Hepatocyte (in vitro differentiated cells): ENCODE results near the gene OSBP. TPM values are rescaled to one million over a fixed set of nuclear protein-coding genes. Genes with fewer than 3 reads are reported as not detected.
"Not testable (repeated sequence)": the region's sequence is repeated elsewhere in the genome, so short reads cannot be mapped to it uniquely, and the experiment has no call there.

Experiments
- DNase-seq: peaks from one replicate; pipeline ENCODE4 v3.0.0-alpha.2; 2016; ENCODE audit warnings: low spot score
- H2AFZ ChIP-seq: fragments of 200-600 bp; sonication (generic); 2 replicates; pipeline ENCODE4 v1.6.0; 2016; ENCODE audit warnings: antibody characterized with exemption, mild to moderate bottlenecking
- H3K27ac ChIP-seq: fragments of 200-600 bp; sonication (generic); 2 replicates; pipeline ENCODE4 v1.5.1; 2016; ENCODE audit warnings: mild to moderate bottlenecking
- H3K27me3 ChIP-seq: fragments of 200-600 bp; sonication (generic); 2 replicates; pipeline ENCODE4 v1.6.1; 2016
- H3K36me3 ChIP-seq: fragments of 200-600 bp; sonication (generic); replicated peaks from 2 replicates; pipeline ENCODE4 v1.5.1; 2016; ENCODE audit warnings: low read depth; ENCODE audit not compliant: insufficient read depth
- H3K4me1 ChIP-seq: fragments of 200-600 bp; sonication (generic); 2 replicates; pipeline ENCODE4 v1.5.1; 2016; ENCODE audit warnings: mild to moderate bottlenecking, moderate library complexity; ENCODE audit not compliant: insufficient read depth
- H3K4me2 ChIP-seq: fragments of 200-600 bp; sonication (generic); 2 replicates; pipeline ENCODE4 v1.6.0; 2016
- H3K4me3 ChIP-seq: fragments of 200-600 bp; sonication (generic); 2 replicates; pipeline ENCODE4 v1.5.1; 2016; ENCODE audit warnings: mild to moderate bottlenecking
- H3K79me2 ChIP-seq: fragments of 200-600 bp; sonication (generic); 2 replicates; pipeline ENCODE4 v1.6.0; 2017; ENCODE audit warnings: mild to moderate bottlenecking
- H3K9me2 ChIP-seq: fragments of 200-600 bp; sonication (generic); replicated peaks from 2 replicates; pipeline ENCODE4 v1.6.0; 2017; ENCODE audit warnings: mild to moderate bottlenecking; ENCODE audit not compliant: insufficient read depth
- H3K9me3 ChIP-seq: fragments of 200-600 bp; sonication (generic); 2 replicates; pipeline ENCODE4 v1.5.1; 2016; ENCODE audit warnings: low read depth, mild to moderate bottlenecking
- H4K20me1 ChIP-seq: fragments of 200-600 bp; sonication (generic); 2 replicates; pipeline ENCODE4 v1.6.0; 2016; ENCODE audit warnings: mild to moderate bottlenecking; ENCODE audit not compliant: insufficient read depth, poor library complexity, severe bottlenecking
- CTCF ChIP-seq: fragments of 200-600 bp; sonication (generic); IDR thresholded peaks from 2 replicates; pipeline ENCODE4 v1.5.1; 2016; ENCODE audit warnings: antibody characterized with exemption, mild to moderate bottlenecking; ENCODE audit not compliant: poor library complexity
- EZH2 ChIP-seq: fragments of 200-600 bp; sonication (generic); IDR thresholded peaks from 2 replicates; pipeline ENCODE4 v1.6.1; 2016; ENCODE audit warnings: antibody characterized with exemption, mild to moderate bottlenecking, borderline replicate concordance
- EZH2phosphoT487 ChIP-seq: fragments of 200-600 bp; sonication (generic); IDR thresholded peaks from one replicate; pipeline ENCODE4 v1.6.1; 2018; ENCODE audit warnings: antibody characterized with exemption, mild to moderate bottlenecking, low read depth, moderate library complexity; ENCODE audit not compliant: unreplicated experiment, severe bottlenecking
- WGBS: methylation state at CpG from one replicate; pipeline ENCODE4 v1.1.6; 2016; ENCODE audit warnings: low lambda C conversion rate; ENCODE audit errors: missing lambda C conversion rate; 5-methylcytosine and 5-hydroxymethylcytosine counted together
- polyA plus RNA-seq: library from polyadenylated mRNA; unstranded; fragments of >200 nt; fragmentation: Nextera tagmentation; extraction: Ambion mirVana; gene quantifications from 2 replicates; pipeline ENCODE4 v1.2.1, GENCODE V29; 2016
- total RNA-seq: library from RNA; depleted of rRNA; stranded (reverse); fragments of >200 nt; gene quantifications from 2 replicates; pipeline ENCODE4 v1.2.3, GENCODE V29; 2014

OSBP gene
- total and polyA plus RNA-seq, 2 experiments from 2014 or later, result 28.6 to 43.8 TPM

- 81% methylated on average over 3 of the region's 3 CpGs for WGBS
- Histone ChIP-seq H3K4me3 (no peak overlapping the region), H3K79me2 (no peaks in the 10 kb centered on the region), H3K9me2 (no peaks in the 10 kb centered on the region), H3K27ac (no peak overlapping the region), H4K20me1 (no peaks in the 10 kb centered on the region), H3K36me3 (no peaks in the 10 kb centered on the region), H2AFZ (no peak overlapping the region), H3K4me1 (no peaks in the 10 kb centered on the region), H3K9me3 (no peaks in the 10 kb centered on the region), H3K27me3 (no peaks in the 10 kb centered on the region), H3K4me2 (no peak overlapping the region)
- TF ChIP-seq EZH2 (no peak), CTCF (no peak), EZH2phosphoT487 (no peak)
- DNase-seq, result no peak
These were observed 70.8 kb downstream of the OSBP start for GRCh38 chr11:59544869-59545178.

- H3K27ac ChIP-seq, H4K20me1 ChIP-seq, H3K36me3 ChIP-seq, H3K9me3 ChIP-seq, H3K4me3 ChIP-seq, H3K27me3 ChIP-seq, H3K79me2 ChIP-seq, H3K4me2 ChIP-seq, H3K4me1 ChIP-seq, H3K9me2 ChIP-seq, DNase-seq, H2AFZ ChIP-seq: not testable (repeated sequence)
- WGBS, result 82% methylated on average over 3 of the region's 3 CpGs
These were observed 71.9 kb downstream of the OSBP start for GRCh38 chr11:59543713-59544112.

- no peak for DNase-seq
- Histone ChIP-seq H3K4me2 (no peak overlapping the region), H3K27ac (no peak overlapping the region), H4K20me1 (no peaks in the 10 kb centered on the region), H3K9me3 (no peaks in the 10 kb centered on the region), H3K27me3 (no peaks in the 10 kb centered on the region), H3K4me1 (no peaks in the 10 kb centered on the region), H3K36me3 (no peaks in the 10 kb centered on the region), H2AFZ (no peak overlapping the region), H3K4me3 (no peak overlapping the region), H3K9me2 (no peaks in the 10 kb centered on the region), H3K79me2 (no peaks in the 10 kb centered on the region)
- 81% methylated on average over 3 of the region's 3 CpGs for WGBS
- TF ChIP-seq EZH2phosphoT487 (no peak), CTCF (no peak), EZH2 (no peak)
These were observed 73.3 kb downstream of the OSBP start for GRCh38 chr11:59542142-59542810.

GRCh38 chr11:59534676-59535075 lies 80.9 kb downstream of the OSBP start:
- Histone ChIP-seq H3K79me2 (no peaks in the 10 kb centered on the region), H3K27me3 (no peaks in the 10 kb centered on the region), H2AFZ (no peak overlapping the region), H3K36me3 (no peaks in the 10 kb centered on the region), H3K4me2 (no peak overlapping the region), H4K20me1 (no peaks in the 10 kb centered on the region), H3K9me3 (no peaks in the 10 kb centered on the region), H3K27ac (no peak overlapping the region), H3K4me3 (no peak overlapping the region), H3K9me2 (no peaks in the 10 kb centered on the region), H3K4me1 (no peaks in the 10 kb centered on the region)
- 67% methylated on average over 1 of the region's 1 CpG for WGBS
- no peak for DNase-seq
- no peak for TF ChIP-seq CTCF
- no peak for TF ChIP-seq EZH2
- TF ChIP-seq EZH2phosphoT487, result no peak
